Measurements from ENCODE around the gene CEP350.
"Not testable (repeated sequence)": the region's sequence is repeated elsewhere in the genome, so short reads cannot be mapped to it uniquely, and the experiment has no call there.

Gene CEP350

GRCh38 chr1:179950651-179951050 lies 4.0 kb upstream of the CEP350 start:
- H3K27me3 ChIP-seq (ENCODE audit: control insufficient read depth in 1 of 2, insufficient read depth in 2 of 2, low read length in 2 of 2) = no peaks in the 10 kb centered on the region
- no peaks in the 10 kb centered on the region for H3K9me3 ChIP-seq (ENCODE audit: control insufficient read depth in 2 of 2, low read length in 2 of 2)
- no peak overlapping the region for H3K4me3 ChIP-seq (ENCODE audit: low read length in 2 of 2)
- H3K9ac ChIP-seq (ENCODE audit: low read length in 2 of 2) = no peak overlapping the region
- no peaks in the 10 kb centered on the region for H3K36me3 ChIP-seq (ENCODE audit: control insufficient read depth in 2 of 2, insufficient read depth in 2 of 2, low read length in 2 of 2)
- H3K4me1 ChIP-seq (ENCODE audit: control insufficient read depth, insufficient read depth, low read length) = no peaks in the 10 kb centered on the region
- H3K27ac ChIP-seq (ENCODE audit: low read length) = no peak overlapping the region

- H3K27me3 ChIP-seq (ENCODE audit: control insufficient read depth in 1 of 2, insufficient read depth in 2 of 2, low read length in 2 of 2) = no peaks in the 10 kb centered on the region
- no peak overlapping the region for H3K27ac ChIP-seq (ENCODE audit: low read length)
- no peaks in the 10 kb centered on the region for H3K4me1 ChIP-seq (ENCODE audit: control insufficient read depth, insufficient read depth, low read length)
- no peaks in the 10 kb centered on the region for H3K36me3 ChIP-seq (ENCODE audit: control insufficient read depth in 2 of 2, insufficient read depth in 2 of 2, low read length in 2 of 2)
- H3K4me3 ChIP-seq (ENCODE audit: low read length in 2 of 2) = no peak overlapping the region
- H3K9ac ChIP-seq (ENCODE audit: low read length in 2 of 2) = no peak overlapping the region
- H3K9me3 ChIP-seq (ENCODE audit: control insufficient read depth in 2 of 2, low read length in 2 of 2) = no peaks in the 10 kb centered on the region
Measured at GRCh38 chr1:179951383-179952144, 3.0 kb upstream of the CEP350 start.

GRCh38 chr1:179952186-179952585 lies 2.4 kb upstream of the CEP350 start:
- no peaks in the 10 kb centered on the region for H3K36me3 ChIP-seq (ENCODE audit: control insufficient read depth in 2 of 2, insufficient read depth in 2 of 2, low read length in 2 of 2)
- H3K9ac ChIP-seq (ENCODE audit: low read length in 2 of 2) = no peak overlapping the region
- H3K27me3 ChIP-seq (ENCODE audit: control insufficient read depth in 1 of 2, insufficient read depth in 2 of 2, low read length in 2 of 2) = no peaks in the 10 kb centered on the region
- H3K4me3 ChIP-seq (ENCODE audit: low read length in 2 of 2) = no peak overlapping the region
- H3K27ac ChIP-seq (ENCODE audit: low read length) = no peak overlapping the region
- H3K4me1 ChIP-seq (ENCODE audit: control insufficient read depth, insufficient read depth, low read length) = no peaks in the 10 kb centered on the region
- H3K9me3 ChIP-seq (ENCODE audit: control insufficient read depth in 2 of 2, low read length in 2 of 2) = no peaks in the 10 kb centered on the region

GRCh38 chr1:179953974-179954492 lies 577 bp upstream of the CEP350 start:
- H3K4me3 ChIP-seq (ENCODE audit: low read length in 2 of 2) = peak overlapping the region; percentile 86

GRCh38 chr1:179955287-179955680 lies 674 bp downstream of the CEP350 start:
- H3K4me3 ChIP-seq (ENCODE audit: low read length in 2 of 2) = peak overlapping the region; percentile 86
- H3K4me1 ChIP-seq (ENCODE audit: control insufficient read depth, insufficient read depth, low read length) = no peaks in the 10 kb centered on the region
- peak overlapping the region; percentile 77 to 90 for H3K9ac ChIP-seq (ENCODE audit: low read length in 2 of 2)
- H3K36me3 ChIP-seq (ENCODE audit: control insufficient read depth in 2 of 2, insufficient read depth in 2 of 2, low read length in 2 of 2) = no peaks in the 10 kb centered on the region
- peak overlapping the region; percentile 93 for H3K27ac ChIP-seq (ENCODE audit: low read length)
- H3K27me3 ChIP-seq (ENCODE audit: control insufficient read depth in 1 of 2, insufficient read depth in 2 of 2, low read length in 2 of 2) = no peaks in the 10 kb centered on the region
- no peaks in the 10 kb centered on the region for H3K9me3 ChIP-seq (ENCODE audit: control insufficient read depth in 2 of 2, low read length in 2 of 2)

More at GRCh38 chr1:179953974-179954492, 577 bp upstream of the CEP350 start:
- Histone ChIP-seq H3K4me1 (ENCODE audit: control insufficient read depth, insufficient read depth, low read length) (no peaks in the 10 kb centered on the region), H3K27me3 (ENCODE audit: control insufficient read depth in 1 of 2, insufficient read depth in 2 of 2, low read length in 2 of 2) (no peaks in the 10 kb centered on the region), H3K9me3 (ENCODE audit: control insufficient read depth in 2 of 2, low read length in 2 of 2) (no peaks in the 10 kb centered on the region), H3K27ac (ENCODE audit: low read length) (peak overlapping the region; percentile 93), H3K9ac (ENCODE audit: low read length in 2 of 2) (peak overlapping the region; percentile 77 to 90), H3K36me3 (ENCODE audit: control insufficient read depth in 2 of 2, insufficient read depth in 2 of 2, low read length in 2 of 2) (no peaks in the 10 kb centered on the region)

GRCh38 chr1:179955731-179956130 lies 1.1 kb downstream of the CEP350 start:
- Histone ChIP-seq H3K36me3 (ENCODE audit: control insufficient read depth in 2 of 2, insufficient read depth in 2 of 2, low read length in 2 of 2) (no peaks in the 10 kb centered on the region), H3K27ac (ENCODE audit: low read length) (no peak overlapping the region), H3K4me1 (ENCODE audit: control insufficient read depth, insufficient read depth, low read length) (no peaks in the 10 kb centered on the region), H3K4me3 (ENCODE audit: low read length in 2 of 2) (peak overlapping the region; percentile 86), H3K9ac (ENCODE audit: low read length in 2 of 2) (peak overlapping the region; percentile 77 to 90), H3K27me3 (ENCODE audit: control insufficient read depth in 1 of 2, insufficient read depth in 2 of 2, low read length in 2 of 2) (no peaks in the 10 kb centered on the region), H3K9me3 (ENCODE audit: control insufficient read depth in 2 of 2, low read length in 2 of 2) (no peaks in the 10 kb centered on the region)

- H3K9me3 ChIP-seq (ENCODE audit: control insufficient read depth in 2 of 2, low read length in 2 of 2) = no peaks in the 10 kb centered on the region
- no peak overlapping the region for H3K4me3 ChIP-seq (ENCODE audit: low read length in 2 of 2)
- H3K36me3 ChIP-seq (ENCODE audit: control insufficient read depth in 2 of 2, insufficient read depth in 2 of 2, low read length in 2 of 2) = no peaks in the 10 kb centered on the region
- H3K4me1 ChIP-seq (ENCODE audit: control insufficient read depth, insufficient read depth, low read length) = no peaks in the 10 kb centered on the region
- H3K9ac ChIP-seq (ENCODE audit: low read length in 2 of 2) = no peak overlapping the region
- no peaks in the 10 kb centered on the region for H3K27me3 ChIP-seq (ENCODE audit: control insufficient read depth in 1 of 2, insufficient read depth in 2 of 2, low read length in 2 of 2)
- no peak overlapping the region for H3K27ac ChIP-seq (ENCODE audit: low read length)
Measured at GRCh38 chr1:179958359-179958758, 3.7 kb downstream of the CEP350 start.

- H3K4me1 ChIP-seq (ENCODE audit: control insufficient read depth, insufficient read depth, low read length); H3K9me3 ChIP-seq (ENCODE audit: control insufficient read depth in 2 of 2, low read length in 2 of 2); H3K27me3 ChIP-seq (ENCODE audit: control insufficient read depth in 1 of 2, insufficient read depth in 2 of 2, low read length in 2 of 2); H3K27ac ChIP-seq (ENCODE audit: low read length); H3K36me3 ChIP-seq (ENCODE audit: control insufficient read depth in 2 of 2, insufficient read depth in 2 of 2, low read length in 2 of 2); H3K9ac ChIP-seq (ENCODE audit: low read length in 2 of 2); H3K4me3 ChIP-seq (ENCODE audit: low read length in 2 of 2): not testable (repeated sequence)
Measured at GRCh38 chr1:179962168-179962567, 7.6 kb downstream of the CEP350 start.

- no peak overlapping the region for H3K4me3 ChIP-seq (ENCODE audit: low read length in 2 of 2)
- H3K36me3 ChIP-seq (ENCODE audit: control insufficient read depth in 2 of 2, insufficient read depth in 2 of 2, low read length in 2 of 2) = peaks cover 0 to 3% of the 10 kb centered on the region in 2 donors
- peaks cover 5% of the 10 kb centered on the region for H3K4me1 ChIP-seq (ENCODE audit: control insufficient read depth, insufficient read depth, low read length)
- no peak overlapping the region for H3K27ac ChIP-seq (ENCODE audit: low read length)
- H3K9ac ChIP-seq (ENCODE audit: low read length in 2 of 2) = no peak overlapping the region
- no peaks in the 10 kb centered on the region for H3K27me3 ChIP-seq (ENCODE audit: control insufficient read depth in 1 of 2, insufficient read depth in 2 of 2, low read length in 2 of 2)
- H3K9me3 ChIP-seq (ENCODE audit: control insufficient read depth in 2 of 2, low read length in 2 of 2) = peaks cover 0 to 3% of the 10 kb centered on the region in 2 donors
Measured at GRCh38 chr1:179966551-179966950, 11.9 kb downstream of the CEP350 start.

GRCh38 chr1:179968284-179968993 lies 13.8 kb downstream of the CEP350 start:
- H3K9me3 ChIP-seq (ENCODE audit: control insufficient read depth in 2 of 2, low read length in 2 of 2) = peaks cover 0 to 3% of the 10 kb centered on the region in 2 donors
- H3K27ac ChIP-seq (ENCODE audit: low read length) = no peak overlapping the region
- peaks cover 5% of the 10 kb centered on the region for H3K4me1 ChIP-seq (ENCODE audit: control insufficient read depth, insufficient read depth, low read length)
- no peaks in the 10 kb centered on the region for H3K27me3 ChIP-seq (ENCODE audit: control insufficient read depth in 1 of 2, insufficient read depth in 2 of 2, low read length in 2 of 2)
- no peak overlapping the region for H3K9ac ChIP-seq (ENCODE audit: low read length in 2 of 2)
- peaks cover 0 to 3% of the 10 kb centered on the region in 2 donors for H3K36me3 ChIP-seq (ENCODE audit: control insufficient read depth in 2 of 2, insufficient read depth in 2 of 2, low read length in 2 of 2)
- H3K4me3 ChIP-seq (ENCODE audit: low read length in 2 of 2) = no peak overlapping the region
